ENCODE data around the gene CELF2.

The CELF2 gene

GRCh38 chr10:11386044-11386443 lies 368.4 kb downstream of the CELF2 start:
- no peaks in the 10 kb centered on the region for H3K27me3 ChIP-seq (ENCODE audit: insufficient read depth, low read length, poor library complexity)

More at GRCh38 chr10:11386044-11386443, 368.4 kb downstream of the CELF2 start:
- H4K20me1 ChIP-seq (ENCODE audit: insufficient read depth, low read length): no peaks in the 10 kb centered on the region
- ATAC-seq (ENCODE audit: insufficient read depth, low read depth) (no peak), DNase-seq (no peak)
- H3K4me2 ChIP-seq (ENCODE audit: insufficient read depth, low read length): no peak overlapping the region
- no peak overlapping the region for H3K9ac ChIP-seq (ENCODE audit: low read depth, low read length)
- no peaks in the 10 kb centered on the region for H3K4me1 ChIP-seq (ENCODE audit: insufficient read depth, low read length)
- H2AFZ ChIP-seq (ENCODE audit: low read depth, low read length): no peak overlapping the region
- H3K27ac ChIP-seq (ENCODE audit: low read length): no peak overlapping the region
- H3K79me2 ChIP-seq (ENCODE audit: insufficient read depth, low read length): no peaks in the 10 kb centered on the region
- no peak for TF ChIP-seq EZH2 (IDR thresholded peaks at IDR 0.05; ENCODE audit: borderline replicate concordance, low read depth, low read length, severe bottlenecking)
- TF ChIP-seq CTCF (IDR thresholded peaks at IDR 0.05; ENCODE audit: borderline replicate concordance, extremely low read depth, low read length, poor library complexity, severe bottlenecking): no peak
- no peaks in the 10 kb centered on the region for H3K36me3 ChIP-seq (ENCODE audit: insufficient read depth, low read length)
- no peaks in the 10 kb centered on the region for H3K9me3 ChIP-seq (ENCODE audit: insufficient read depth, low read length, severe bottlenecking)
- H3K4me3 ChIP-seq (ENCODE audit: low read depth in 1 of 2, low read length in 2 of 2): no peak overlapping the region

Measured in DND-41 (cell line).